Breast epithelium (tissue), 4 donors: ENCODE results near the gene CYTH1. TPM values are rescaled to one million over a fixed set of nuclear protein-coding genes. Genes with fewer than 3 reads are reported as not detected.

Source experiments
- DNase-seq, 2 donors: peaks; one replicate each; pipeline ENCODE4 v3.0.0-alpha.2; 2019; ENCODE audit warnings: low spot score in 2 of 2
- H3K27ac ChIP-seq, 2 donors: fragments of 200-600 bp; sonication (generic) in 1 of 2; one replicate each; pipeline ENCODE4 v1.5.1; 2016 to 2019; ENCODE audit warnings: mild to moderate bottlenecking in 1 of 2
- H3K27me3 ChIP-seq, 2 donors: fragments of 200-600 bp; sonication (generic) in 1 of 2; one replicate each; pipeline versions ENCODE4 v1.5.1 to v1.6.0; 2017 to 2019; ENCODE audit warnings: control low read depth in 1 of 2, mild to moderate bottlenecking in 1 of 2
- H3K36me3 ChIP-seq: fragments of 200-600 bp; one replicate; pipeline ENCODE4 v1.5.1; 2019
- H3K4me1 ChIP-seq, 2 donors: fragments of 200-600 bp; sonication (generic); one replicate each; pipeline ENCODE4 v1.5.1; 2016 to 2019; ENCODE audit warnings: control low read depth in 1 of 2
- H3K4me3 ChIP-seq, 3 donors: fragments of 200-600 bp; sonication (generic); 1 replicate in 2 of 3; 2 replicates in 1 of 3; pipeline ENCODE4 v1.5.1; 2016 to 2019; ENCODE audit warnings: mild to moderate bottlenecking in 3 of 3, moderate library complexity in 2 of 3
- H3K9me3 ChIP-seq, 2 donors: fragments of 200-600 bp; sonication (generic) in 1 of 2; one replicate each; pipeline ENCODE4 v1.5.1; 2016 to 2019; ENCODE audit warnings: control low read depth in 1 of 2
- POLR2A ChIP-seq: fragments of 450-650 bp; IDR thresholded peaks from one replicate; pipeline ENCODE4 v1.6.1; 2016; ENCODE audit warnings: antibody characterized with exemption, mild to moderate bottlenecking, moderate library complexity
- POLR2AphosphoS5 ChIP-seq, 3 donors: sonication (generic); formaldehyde crosslinking; IDR thresholded peaks; one replicate each; pipeline ENCODE4 v1.6.1; 2017; ENCODE audit warnings: antibody characterized with exemption in 3 of 3
- intact Hi-C: fragments of 100-400 bp; cut with DNase I; formaldehyde crosslinking; loops from one replicate; pipeline ENCODE4 v1.15.1; 2023; ENCODE audit warnings: low total_unique reads
- total RNA-seq, 3 donors: library from RNA; depleted of rRNA; stranded (reverse); fragments of >200 nt; gene quantifications; one replicate each; pipeline ENCODE4 v1.1.0, GENCODE V29; 2016
- TF ChIP-seq, protein P1 (sequence below), 3 donors: fragments of 450-650 bp; IDR thresholded peaks; one replicate each; pipeline ENCODE4 v1.5.1; 2016 to 2017; ENCODE audit warnings: antibody characterized with exemption in 3 of 3, mild to moderate bottlenecking in 3 of 3, moderate library complexity in 3 of 3

CYTH1 gene
- total RNA-seq, 3 donors from 2014 or later = 49.5 to 64.8 (median 50.7) TPM

DNA sequence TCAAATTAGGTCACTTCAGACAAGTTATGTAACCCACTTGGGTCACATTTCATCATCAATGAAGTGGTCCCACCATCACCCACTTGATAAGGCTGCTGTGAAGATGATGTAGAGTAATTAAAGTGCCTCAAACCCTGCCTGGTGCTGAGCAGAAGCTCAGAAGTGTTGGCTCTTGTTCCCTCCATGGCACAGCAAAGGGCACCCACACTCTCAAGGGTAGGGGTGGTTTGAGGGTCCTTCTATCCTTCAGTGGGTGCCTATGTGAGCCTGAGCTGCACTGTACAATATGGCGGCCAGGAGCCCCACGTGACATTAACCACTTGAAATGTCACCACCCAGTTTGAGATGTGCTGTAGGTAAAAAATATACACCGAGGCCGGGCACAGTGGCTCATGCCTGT is 71.5 kb downstream of the CYTH1 start:
- Histone ChIP-seq H3K27ac (no peak overlapping the region), H3K36me3 (no peaks in the 10 kb centered on the region), H3K9me3 (no peaks in the 10 kb centered on the region), H3K4me1 (no peaks in the 10 kb centered on the region), H3K4me3 (no peak overlapping the region), H3K27me3 (no peaks in the 10 kb centered on the region)
- TF ChIP-seq POLR2A (no peak), POLR2AphosphoS5 (IDR thresholded peaks at IDR 0.05) (no peak)
- TF ChIP-seq, protein P1, sequence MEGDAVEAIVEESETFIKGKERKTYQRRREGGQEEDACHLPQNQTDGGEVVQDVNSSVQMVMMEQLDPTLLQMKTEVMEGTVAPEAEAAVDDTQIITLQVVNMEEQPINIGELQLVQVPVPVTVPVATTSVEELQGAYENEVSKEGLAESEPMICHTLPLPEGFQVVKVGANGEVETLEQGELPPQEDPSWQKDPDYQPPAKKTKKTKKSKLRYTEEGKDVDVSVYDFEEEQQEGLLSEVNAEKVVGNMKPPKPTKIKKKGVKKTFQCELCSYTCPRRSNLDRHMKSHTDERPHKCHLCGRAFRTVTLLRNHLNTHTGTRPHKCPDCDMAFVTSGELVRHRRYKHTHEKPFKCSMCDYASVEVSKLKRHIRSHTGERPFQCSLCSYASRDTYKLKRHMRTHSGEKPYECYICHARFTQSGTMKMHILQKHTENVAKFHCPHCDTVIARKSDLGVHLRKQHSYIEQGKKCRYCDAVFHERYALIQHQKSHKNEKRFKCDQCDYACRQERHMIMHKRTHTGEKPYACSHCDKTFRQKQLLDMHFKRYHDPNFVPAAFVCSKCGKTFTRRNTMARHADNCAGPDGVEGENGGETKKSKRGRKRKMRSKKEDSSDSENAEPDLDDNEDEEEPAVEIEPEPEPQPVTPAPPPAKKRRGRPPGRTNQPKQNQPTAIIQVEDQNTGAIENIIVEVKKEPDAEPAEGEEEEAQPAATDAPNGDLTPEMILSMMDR (IDR thresholded peaks at IDR 0.05) = no peak
- no peak for DNase-seq
- intact Hi-C loops = no loop called here

DNA sequence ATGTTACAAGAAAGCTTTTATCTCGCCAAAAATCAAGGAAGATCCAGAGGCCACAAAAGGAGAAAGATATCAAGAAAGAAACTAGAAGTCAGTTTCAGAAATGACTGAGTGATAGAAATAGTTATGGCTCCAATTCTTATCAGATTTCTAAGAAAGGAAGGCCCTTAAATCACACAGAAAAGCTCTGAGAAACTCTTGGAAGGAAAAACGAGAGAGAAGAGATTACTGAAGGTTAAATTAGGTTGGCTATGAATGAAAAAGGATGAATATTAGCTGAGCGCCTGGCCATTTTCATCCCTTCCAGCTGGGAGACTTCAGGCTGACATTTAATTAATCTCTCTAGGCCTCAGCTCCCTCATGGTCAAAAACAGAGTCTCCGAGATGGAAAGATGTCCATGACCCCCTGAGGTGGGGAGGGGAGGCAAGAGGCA is 72.3 kb downstream of the CYTH1 start:
- intact Hi-C loops = loop anchor here (10.0 kb wide), 1 partner anchor 215 kb away; no protein-coding TSS in a partner anchor
- H3K36me3 ChIP-seq = no peaks in the 10 kb centered on the region
- TF ChIP-seq POLR2A = no peak
- TF ChIP-seq, protein P1 (IDR thresholded peaks at IDR 0.05) = no peak
- no peak for TF ChIP-seq POLR2AphosphoS5 (IDR thresholded peaks at IDR 0.05)
- no peaks in the 10 kb centered on the region for H3K4me1 ChIP-seq
- H3K27me3 ChIP-seq = no peaks in the 10 kb centered on the region
- H3K9me3 ChIP-seq = no peaks in the 10 kb centered on the region
- no peak overlapping the region for H3K4me3 ChIP-seq
- no peak overlapping the region for H3K27ac ChIP-seq
- no peak for DNase-seq

DNA sequence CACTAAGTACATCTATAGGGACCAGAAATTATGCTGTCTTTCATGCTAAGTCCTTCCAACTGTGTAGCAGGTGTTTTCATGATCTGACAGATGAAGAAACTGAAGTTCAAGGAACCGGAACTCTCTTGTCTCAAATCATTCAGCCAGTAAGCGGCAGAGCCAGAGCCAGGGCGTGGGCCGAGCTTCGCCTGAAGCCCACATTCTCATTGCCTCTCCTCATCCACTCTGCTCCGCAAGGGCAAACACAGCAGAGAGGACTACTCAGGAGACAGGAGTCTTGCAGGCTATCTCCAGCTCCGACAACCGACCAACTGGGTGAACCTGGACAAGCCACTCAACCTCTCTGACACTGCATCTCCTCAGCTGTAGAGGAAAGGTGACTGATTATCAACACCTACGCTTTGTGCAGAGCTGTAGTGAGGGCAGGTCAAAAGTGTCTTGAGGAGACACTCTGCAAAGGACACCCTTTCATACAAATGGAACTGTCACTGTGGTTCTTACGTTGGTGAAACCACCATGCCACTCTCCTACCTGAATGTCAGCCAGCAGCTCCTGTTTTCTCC is 72.9 kb downstream of the CYTH1 start:
- Histone ChIP-seq H3K36me3 (no peaks in the 10 kb centered on the region), H3K27me3 (no peaks in the 10 kb centered on the region), H3K4me3 (no peak overlapping the region), H3K27ac (no peak overlapping the region), H3K9me3 (no peaks in the 10 kb centered on the region), H3K4me1 (no peaks in the 10 kb centered on the region)
- TF ChIP-seq POLR2A (no peak), POLR2AphosphoS5 (IDR thresholded peaks at IDR 0.05) (no peak)
- TF ChIP-seq, protein P1 (IDR thresholded peaks at IDR 0.05) = no peak
- DNase-seq = no peak
- intact Hi-C loops = loop anchor here (10.0 kb wide), 1 partner anchor 214 kb away; no protein-coding TSS in a partner anchor

DNA sequence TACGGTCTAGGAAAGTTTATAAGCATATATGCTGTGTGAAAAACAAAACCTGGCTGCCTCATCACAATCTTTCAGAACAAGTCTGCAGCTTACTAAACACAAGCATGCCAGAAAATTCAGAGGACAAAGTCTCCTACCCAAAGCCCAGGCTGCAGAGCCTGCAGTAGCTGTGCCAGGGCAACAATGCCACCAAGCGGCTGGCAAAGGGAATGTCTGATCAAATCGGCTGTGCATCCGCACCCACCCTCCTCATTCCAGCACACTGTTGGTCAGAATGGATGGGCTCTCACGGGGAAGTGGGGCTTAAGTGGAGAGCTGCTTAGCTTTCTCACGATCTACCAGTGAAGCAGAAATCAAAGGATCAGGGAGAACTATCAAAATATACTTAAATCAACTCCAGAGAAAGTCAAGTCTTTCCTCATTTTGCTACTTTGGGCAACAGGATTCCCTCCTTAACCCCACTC is 73.5 kb downstream of the CYTH1 start:
- Histone ChIP-seq H3K27me3 (no peaks in the 10 kb centered on the region), H3K4me1 (no peaks in the 10 kb centered on the region), H3K4me3 (no peak overlapping the region), H3K36me3 (no peaks in the 10 kb centered on the region), H3K9me3 (no peaks in the 10 kb centered on the region), H3K27ac (no peak overlapping the region)
- intact Hi-C loops = loop anchor here (10.0 kb wide), 1 partner anchor 214 kb away; no protein-coding TSS in a partner anchor
- TF ChIP-seq POLR2AphosphoS5 (IDR thresholded peaks at IDR 0.05) (no peak), POLR2A (no peak)
- TF ChIP-seq, protein P1 (IDR thresholded peaks at IDR 0.05) = peak; percentile 34 to 77 (median 64)
- DNase-seq = peak in 1 of 2 donors; percentile 61

DNA sequence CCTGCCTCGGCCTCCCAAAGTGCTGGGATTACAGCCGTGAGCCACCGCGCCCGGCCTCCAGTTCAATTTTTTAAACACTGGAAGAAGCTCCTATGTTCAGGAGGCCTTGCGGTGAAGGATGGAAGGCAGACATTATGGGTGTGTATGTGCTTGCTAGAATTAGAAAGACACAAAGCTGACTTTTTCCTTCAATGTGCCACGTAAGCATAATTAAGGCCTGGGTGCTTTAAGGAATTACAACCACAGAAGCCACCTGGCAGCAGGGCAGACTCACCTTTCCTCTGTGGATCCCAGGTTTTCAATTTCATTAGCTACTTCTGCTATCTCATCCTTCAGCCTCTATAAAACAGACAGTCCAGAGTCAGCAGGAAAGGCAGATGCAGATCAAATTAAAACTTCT is 74.2 kb downstream of the CYTH1 start:
- no peak for DNase-seq
- TF ChIP-seq, protein P1 (IDR thresholded peaks at IDR 0.05) = no peak
- TF ChIP-seq POLR2AphosphoS5 (IDR thresholded peaks at IDR 0.05) = no peak
- no peak for TF ChIP-seq POLR2A
- Histone ChIP-seq H3K4me3 (no peak overlapping the region), H3K27me3 (no peaks in the 10 kb centered on the region), H3K27ac (no peak overlapping the region), H3K36me3 (no peaks in the 10 kb centered on the region), H3K9me3 (no peaks in the 10 kb centered on the region), H3K4me1 (no peaks in the 10 kb centered on the region)
- intact Hi-C loops = loop anchor here (10.0 kb wide), 1 partner anchor 213 kb away; no protein-coding TSS in a partner anchor
